Gastrocnemius medialis (tissue), 4 donors: ENCODE measurements around the gene HBD.

Experiments used
- POLR2A ChIP-seq, 2 donors: fragments of 450-650 bp; IDR thresholded peaks; one replicate each; pipeline ENCODE4 v1.6.1; 2017; ENCODE audit warnings: antibody characterized with exemption in 2 of 2, mild to moderate bottlenecking in 2 of 2, moderate library complexity in 2 of 2
- TF ChIP-seq, protein P1 (sequence below), 5 experiments: fragments of 450-650 bp in 3 of 5; fragments of 200-600 bp in 2 of 5; sonication (generic) in 2 of 5; IDR thresholded peaks in 4 of 5; conservative IDR thresholded peaks in 1 of 5; 1 replicate in 4 of 5; 2 replicates in 1 of 5; pipeline ENCODE4 v1.5.1; 2016 to 2019; ENCODE audit warnings: antibody characterized with exemption in 5 of 5, mild to moderate bottlenecking in 3 of 5, moderate library complexity in 3 of 5

DNA sequence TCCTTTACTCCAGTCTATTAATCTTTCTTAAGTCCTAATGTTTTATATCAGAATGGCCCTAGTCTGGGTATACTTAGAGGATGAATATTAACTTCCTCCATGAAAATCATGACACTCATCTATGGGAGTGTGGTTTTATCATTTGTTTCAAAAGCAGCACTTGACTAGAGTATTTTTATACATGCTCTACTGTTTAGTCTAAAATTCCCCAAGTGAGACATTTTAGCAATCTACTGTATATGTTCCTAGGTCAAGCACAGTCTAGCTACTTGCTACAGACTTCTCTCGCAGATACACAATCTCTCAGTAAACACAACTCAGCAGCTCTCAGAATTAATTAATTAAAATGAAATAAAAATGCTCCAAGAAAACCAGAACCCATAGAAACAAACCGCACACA, 4.5 kb downstream of the HBD start:
- TF ChIP-seq, protein P1, sequence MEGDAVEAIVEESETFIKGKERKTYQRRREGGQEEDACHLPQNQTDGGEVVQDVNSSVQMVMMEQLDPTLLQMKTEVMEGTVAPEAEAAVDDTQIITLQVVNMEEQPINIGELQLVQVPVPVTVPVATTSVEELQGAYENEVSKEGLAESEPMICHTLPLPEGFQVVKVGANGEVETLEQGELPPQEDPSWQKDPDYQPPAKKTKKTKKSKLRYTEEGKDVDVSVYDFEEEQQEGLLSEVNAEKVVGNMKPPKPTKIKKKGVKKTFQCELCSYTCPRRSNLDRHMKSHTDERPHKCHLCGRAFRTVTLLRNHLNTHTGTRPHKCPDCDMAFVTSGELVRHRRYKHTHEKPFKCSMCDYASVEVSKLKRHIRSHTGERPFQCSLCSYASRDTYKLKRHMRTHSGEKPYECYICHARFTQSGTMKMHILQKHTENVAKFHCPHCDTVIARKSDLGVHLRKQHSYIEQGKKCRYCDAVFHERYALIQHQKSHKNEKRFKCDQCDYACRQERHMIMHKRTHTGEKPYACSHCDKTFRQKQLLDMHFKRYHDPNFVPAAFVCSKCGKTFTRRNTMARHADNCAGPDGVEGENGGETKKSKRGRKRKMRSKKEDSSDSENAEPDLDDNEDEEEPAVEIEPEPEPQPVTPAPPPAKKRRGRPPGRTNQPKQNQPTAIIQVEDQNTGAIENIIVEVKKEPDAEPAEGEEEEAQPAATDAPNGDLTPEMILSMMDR (IDR thresholded peaks at IDR 0.05 in 4 of 5, conservative IDR thresholded peaks at IDR 0.05 in 1 of 5) = no peak
- TF ChIP-seq POLR2A (IDR thresholded peaks at IDR 0.05) = no peak
